H1 (cell line): ENCODE results near the gene TMCO1. TPM values are rescaled to one million over a fixed set of nuclear protein-coding genes. Genes with fewer than 3 reads are reported as not detected.

ENCODE experiments used
- BCL11A ChIP-seq, 2 experiments: IDR thresholded peaks; one replicate each; pipeline ENCODE4 v1.6.1; 2011; ENCODE audit warnings: low read depth in 2 of 2, low read length in 2 of 2, mild to moderate bottlenecking in 2 of 2
- CHD2 ChIP-seq: IDR thresholded peaks from 2 replicates; pipeline ENCODE4 v1.6.1; 2012; ENCODE audit warnings: low read length, improper control_type of control experiment
- CHD7 ChIP-seq: fragments of 300-600 bp; sonication (generic); IDR thresholded peaks from 2 replicates; pipeline ENCODE4 v1.7.1; 2012; ENCODE audit warnings: low read length, moderate library complexity, mild to moderate bottlenecking, inconsistent platforms; ENCODE audit not compliant: insufficient replicate concordance
- CREB1 ChIP-seq: IDR thresholded peaks from 2 replicates; pipeline ENCODE4 v1.6.1; 2012; ENCODE audit warnings: inconsistent platforms
- GTF2F1 ChIP-seq: IDR thresholded peaks from 2 replicates; pipeline ENCODE4 v1.6.1; 2012; ENCODE audit warnings: low read depth, low read length, improper control_type of control experiment, borderline replicate concordance
- JUN ChIP-seq: IDR thresholded peaks from 2 replicates; pipeline ENCODE4 v1.6.1; 2011; ENCODE audit warnings: low read depth, mild to moderate bottlenecking, improper control_type of control experiment, low read length
- SAP30 ChIP-seq: fragments of 300-600 bp; sonication (generic); IDR thresholded peaks from 2 replicates; pipeline ENCODE4 v1.7.1; 2012; ENCODE audit warnings: low read length, moderate library complexity, mild to moderate bottlenecking, inconsistent platforms; ENCODE audit not compliant: insufficient read depth, insufficient replicate concordance
- polyA plus RNA-seq, 7 experiments: library from polyadenylated mRNA; depleted of rRNA in 3 of 7; stranded (reverse) in 5 of 7; unstranded in 2 of 7; fragments of >200 nt in 5 of 7; fragments of 200-250 nt in 2 of 7; gene quantifications; 1 replicate in 5 of 7; 2 replicates in 1 of 7; 4 replicates in 1 of 7; pipeline versions ENCODE4 v1.2.1 to v1.2.3, GENCODE V29; 2011 to 2013; ENCODE audit warnings: missing spikeins in 2 of 7, mixed read lengths in 2 of 7
- total RNA-seq: library from RNA; stranded (reverse); fragmentation: NEBNext Ultra II Directional; extraction: Animal tissue kit (Norgen Biotek cat#: 25700); gene quantifications from 2 replicates; pipeline ENCODE4 v1.2.1, GENCODE V29; 2021
- TF ChIP-seq, protein P1 (sequence below): IDR thresholded peaks from 2 replicates; pipeline ENCODE4 v1.6.1; 2012; ENCODE audit warnings: low read length, inconsistent platforms

TMCO1 gene
- total and polyA plus RNA-seq, 2 of the 8 experiments (the other 6 are each of a cell fraction or from before 2014, with no cell fraction given) = 61.6 to 63.8 TPM

- TF ChIP-seq CHD7 (no peak), BCL11A (IDR thresholded peaks at IDR 0.05; ENCODE audit: low read depth in 2 of 2, low read length in 2 of 2) (no peak), GTF2F1 (0 out of 2 replicates have a peak, but pooled peaks have one; percentile 29), SAP30 (peak; percentile 98), JUN (no peak), CHD2 (peak; percentile 99), CREB1 (no peak)
- TF ChIP-seq, protein P1, sequence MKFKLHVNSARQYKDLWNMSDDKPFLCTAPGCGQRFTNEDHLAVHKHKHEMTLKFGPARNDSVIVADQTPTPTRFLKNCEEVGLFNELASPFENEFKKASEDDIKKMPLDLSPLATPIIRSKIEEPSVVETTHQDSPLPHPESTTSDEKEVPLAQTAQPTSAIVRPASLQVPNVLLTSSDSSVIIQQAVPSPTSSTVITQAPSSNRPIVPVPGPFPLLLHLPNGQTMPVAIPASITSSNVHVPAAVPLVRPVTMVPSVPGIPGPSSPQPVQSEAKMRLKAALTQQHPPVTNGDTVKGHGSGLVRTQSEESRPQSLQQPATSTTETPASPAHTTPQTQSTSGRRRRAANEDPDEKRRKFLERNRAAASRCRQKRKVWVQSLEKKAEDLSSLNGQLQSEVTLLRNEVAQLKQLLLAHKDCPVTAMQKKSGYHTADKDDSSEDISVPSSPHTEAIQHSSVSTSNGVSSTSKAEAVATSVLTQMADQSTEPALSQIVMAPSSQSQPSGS = 0 out of 2 replicates have a peak, but pooled peaks have one; percentile 52
Observed at GRCh38 chr1:165768513-165769394, at the start of gene TMCO1 (continued).
